Hindlimb muscle (tissue), 1 donor: ENCODE data around the gene METAP2. TPM values are rescaled to one million over a fixed set of nuclear protein-coding genes. Genes with fewer than 3 reads are reported as not detected.
"Not testable (repeated sequence)": the region's sequence is repeated elsewhere in the genome, so short reads cannot be mapped to it uniquely, and the experiment has no call there.

Experiments
- DNase-seq: peaks from one replicate; pipeline ENCODE4 v3.0.0-alpha.2; 2013
- polyA plus RNA-seq: library from polyadenylated mRNA; unstranded; fragments of 120-200 nt; gene quantifications from one replicate; pipeline ENCODE4 v1.2.1, GENCODE V29; 2013; ENCODE audit not compliant: insufficient read length

The METAP2 gene
- polyA plus RNA-seq, 1 donor = 101 TPM

DNA sequence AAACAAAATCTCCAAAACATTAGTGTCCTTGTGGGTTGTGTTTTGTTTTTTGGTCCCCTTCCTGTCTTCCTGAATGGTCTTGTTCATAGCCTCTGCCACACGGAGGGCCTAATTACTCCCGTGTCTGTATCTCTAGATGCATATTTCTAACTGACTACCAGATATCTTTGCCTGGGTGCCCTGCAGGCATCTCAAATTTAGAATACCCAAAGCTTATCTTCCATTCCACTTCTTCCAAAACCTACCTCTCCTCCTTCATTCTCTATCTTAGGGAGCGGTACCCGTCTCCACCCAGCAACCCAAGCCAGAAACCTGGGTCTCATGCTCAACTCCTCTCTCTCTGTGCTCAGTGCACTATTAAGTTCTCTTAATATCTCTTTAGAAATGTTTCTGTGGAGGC lies 10.9 kb upstream of the METAP2 start:
- DNase-seq = no peak

DNA sequence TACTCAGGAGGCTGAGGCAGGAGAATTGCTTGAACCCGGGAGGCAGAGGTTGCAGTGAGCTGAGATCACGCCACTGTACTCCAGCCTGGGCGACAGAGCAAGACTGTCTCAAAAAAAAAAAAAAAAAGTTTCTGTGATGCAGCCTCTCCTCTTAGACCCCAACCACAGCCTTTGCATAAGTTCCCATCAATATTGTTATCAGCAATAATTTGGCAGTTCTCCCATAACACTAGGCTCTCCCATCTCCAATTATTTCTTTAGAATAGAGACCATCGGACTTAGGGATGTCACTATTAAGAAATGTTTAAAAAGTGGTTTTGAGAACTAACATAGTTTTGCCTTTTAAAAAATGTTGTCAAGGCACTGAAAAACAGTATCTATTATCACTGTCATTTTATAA lies 10.2 kb upstream of the METAP2 start:
- DNase-seq = not testable (repeated sequence)

DNA sequence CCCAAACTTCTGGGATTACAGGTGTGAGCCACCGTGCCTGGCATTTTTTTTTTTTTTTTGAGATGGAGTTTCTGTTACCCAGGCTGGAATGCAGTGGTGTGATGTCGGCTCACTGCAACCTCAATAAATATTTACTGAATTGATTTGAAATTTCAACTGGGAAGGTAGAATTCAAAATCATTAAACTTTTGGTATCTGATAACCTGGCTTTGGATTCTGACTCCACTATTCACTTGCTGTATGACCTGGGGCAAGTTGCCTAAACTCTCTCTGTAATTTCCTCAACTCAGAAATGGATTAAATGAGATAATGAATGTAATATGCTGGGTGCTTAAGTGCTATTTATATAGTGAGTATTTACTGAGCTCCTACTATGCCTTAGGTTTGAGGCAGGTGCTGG lies 8.7 kb upstream of the METAP2 start:
- DNase-seq = no peak

GRCh38 chr12:95470300-95470699 lies 3.7 kb upstream of the METAP2 start:
- DNase-seq = no peak

- DNase-seq = peak; percentile 66
Observed at GRCh38 chr12:95473231-95473883, 595 bp upstream of the METAP2 start.

- no peak for DNase-seq
Observed at GRCh38 chr12:95474660-95474958, 657 bp downstream of the METAP2 start.

DNA sequence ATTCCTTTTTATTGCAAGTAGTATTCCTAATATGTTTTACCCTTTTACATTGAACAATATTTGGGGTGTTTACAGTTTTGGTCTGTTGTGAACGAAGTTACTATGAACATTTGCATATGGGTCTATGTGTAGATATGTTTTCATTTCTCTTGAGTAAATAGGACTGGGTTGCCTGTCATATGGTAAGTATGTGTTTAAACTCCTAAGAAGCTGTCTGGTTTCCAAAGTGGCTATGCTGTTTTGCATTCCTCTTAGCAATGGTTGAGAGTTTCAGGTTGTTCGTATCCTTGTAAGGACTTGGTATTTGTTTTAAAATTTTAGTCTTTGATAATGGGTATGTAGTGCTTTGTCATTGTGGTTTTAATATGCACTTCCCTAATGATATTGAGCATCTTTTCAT lies 6.3 kb downstream of the METAP2 start:
- no peak for DNase-seq

DNA sequence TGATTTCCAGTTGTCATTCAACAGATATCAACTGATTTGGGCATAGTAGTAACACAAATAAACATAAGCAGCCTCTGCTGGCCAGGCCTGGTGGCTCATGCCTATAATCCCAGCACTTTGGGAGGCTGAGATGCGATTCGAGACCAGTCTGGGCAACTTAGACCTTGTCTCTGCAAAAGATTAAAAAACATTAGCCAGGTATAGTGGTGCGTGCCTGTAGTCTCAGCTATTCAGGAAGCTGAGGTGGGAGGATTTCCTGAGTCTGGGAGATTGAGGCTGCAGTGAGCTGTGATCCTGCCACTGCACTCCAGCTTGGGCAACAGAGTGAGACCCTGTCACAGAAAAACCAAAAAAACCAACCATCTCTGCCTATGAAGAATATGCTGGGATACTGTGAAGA lies 7.1 kb downstream of the METAP2 start:
- no peak for DNase-seq

DNA sequence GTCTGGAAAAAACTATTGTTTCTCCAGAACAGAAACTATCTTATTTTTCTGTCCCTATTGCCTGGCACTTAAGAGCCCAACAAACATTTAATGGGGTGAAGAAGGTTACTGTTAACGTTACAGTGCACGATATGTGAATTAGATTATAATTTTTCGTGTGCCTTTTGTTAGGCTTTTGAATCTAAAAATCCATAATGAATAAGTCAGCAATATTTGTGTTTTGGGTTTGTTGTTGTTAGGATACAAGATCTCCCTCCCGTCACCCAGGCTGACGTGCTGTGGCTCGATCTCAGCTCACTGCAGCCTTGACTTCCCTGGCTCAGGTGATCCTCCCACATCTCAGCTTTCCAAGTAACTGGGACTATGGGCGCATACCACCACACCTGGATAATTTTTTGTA lies 7.9 kb downstream of the METAP2 start:
- no peak for DNase-seq

GRCh38 chr12:95482564-95482963 lies 8.6 kb downstream of the METAP2 start:
- DNase-seq = not testable (repeated sequence)

DNA sequence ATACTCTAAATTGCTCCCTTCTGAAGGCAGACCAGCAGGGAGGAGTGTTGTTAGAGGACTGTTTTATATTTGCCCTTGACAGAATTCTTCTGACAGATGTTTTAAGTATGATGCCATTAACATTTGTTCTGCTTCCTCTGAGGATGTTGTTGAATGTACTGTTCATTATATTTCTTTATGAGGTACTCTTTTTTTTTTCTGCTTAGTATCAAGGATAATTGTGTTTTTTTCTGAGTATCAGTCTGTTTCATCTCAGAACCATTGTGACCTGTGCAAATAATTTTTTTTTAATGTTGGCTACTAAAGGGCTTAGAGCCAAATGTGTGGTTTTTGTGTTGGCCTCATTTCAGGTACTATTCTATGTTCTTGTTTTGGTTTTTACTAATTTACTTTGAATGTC lies 10.6 kb downstream of the METAP2 start:
- no peak for DNase-seq

GRCh38 chr12:95487024-95487423 lies 13.1 kb downstream of the METAP2 start:
- no peak for DNase-seq

DNA sequence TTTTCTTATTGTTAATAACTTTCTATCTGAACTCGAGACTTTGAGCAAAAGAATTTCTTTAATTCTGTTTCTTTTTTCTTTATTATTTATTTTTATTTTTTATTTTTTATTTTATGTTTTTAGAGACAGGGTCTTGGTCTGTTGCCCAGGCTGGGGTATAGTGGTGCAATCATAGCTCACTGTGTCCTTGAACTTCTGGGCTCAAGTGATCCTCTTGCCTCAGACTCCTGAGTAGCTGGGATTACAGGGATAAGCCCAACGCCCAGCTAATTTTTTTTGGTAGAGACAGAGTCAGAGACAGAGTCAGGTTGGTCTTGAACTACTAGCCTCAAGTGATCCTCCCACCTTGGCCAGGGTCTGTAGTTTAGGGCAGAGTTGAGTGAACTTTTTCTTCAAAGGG lies 18.5 kb downstream of the METAP2 start:
- no peak for DNase-seq

- DNase-seq = no peak
Observed at GRCh38 chr12:95494888-95495287, 20.9 kb downstream of the METAP2 start.

DNA sequence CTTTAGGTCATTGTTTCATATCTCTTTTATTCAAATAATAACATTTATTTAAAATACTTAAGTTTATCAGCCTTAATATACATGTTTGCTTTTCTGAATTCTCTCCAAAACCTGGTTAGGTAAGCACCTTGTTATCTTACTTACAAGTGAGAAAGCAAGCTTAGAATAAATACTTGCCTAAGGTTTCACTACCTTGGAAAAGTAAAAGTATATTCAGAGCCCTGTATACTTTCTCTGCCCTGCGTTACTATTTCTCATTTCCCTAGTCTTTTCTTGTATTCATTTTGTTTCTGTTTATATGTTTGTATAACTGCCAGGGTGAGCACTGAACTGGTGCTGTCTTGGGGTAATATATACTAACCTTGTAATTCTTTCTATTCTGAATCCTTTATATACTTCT lies 21.5 kb downstream of the METAP2 start:
- DNase-seq = no peak

- DNase-seq = no peak
Observed at GRCh38 chr12:95497031-95497430, 23.1 kb downstream of the METAP2 start.

- no peak for DNase-seq
Observed at GRCh38 chr12:95498968-95499367, 25.0 kb downstream of the METAP2 start.

DNA sequence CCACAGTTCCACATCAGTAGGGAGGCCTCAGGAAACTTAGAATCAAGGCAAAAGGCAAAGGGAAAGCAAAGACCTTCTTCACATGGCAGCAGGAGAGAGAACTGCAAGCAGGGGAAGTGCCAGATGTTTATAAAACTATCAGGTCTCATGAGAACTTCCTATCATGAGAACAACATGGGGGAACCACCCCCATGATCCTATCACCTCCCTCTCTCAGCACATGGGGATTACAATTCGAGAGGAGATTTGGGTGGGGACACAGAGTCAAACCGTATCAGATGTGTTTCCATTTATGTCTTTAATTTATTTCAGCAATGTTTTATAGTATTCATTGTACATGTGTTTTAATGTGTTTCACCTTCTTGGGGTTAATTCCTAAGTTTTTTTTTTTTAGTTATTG lies 25.8 kb downstream of the METAP2 start:
- no peak for DNase-seq

DNA sequence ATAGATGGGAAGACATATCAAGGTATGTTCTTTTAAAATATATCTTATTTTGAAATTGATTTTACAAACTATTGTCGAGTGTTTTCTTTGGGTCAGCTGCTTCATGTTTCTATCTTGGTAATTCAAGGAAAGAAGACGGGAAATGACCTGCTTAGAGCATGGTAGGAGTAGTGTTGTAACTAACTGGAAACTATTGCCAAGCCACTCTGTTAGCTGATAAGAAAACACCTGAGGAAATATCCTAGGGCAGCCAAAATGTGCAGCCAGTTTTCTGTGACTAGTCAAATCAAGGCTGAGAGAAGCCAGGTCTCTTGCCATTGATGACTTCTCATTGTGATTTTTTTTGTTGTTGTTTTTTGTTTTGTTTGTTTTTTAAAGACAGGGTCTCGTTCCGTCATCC lies 30.2 kb downstream of the METAP2 start:
- DNase-seq = no peak

DNA sequence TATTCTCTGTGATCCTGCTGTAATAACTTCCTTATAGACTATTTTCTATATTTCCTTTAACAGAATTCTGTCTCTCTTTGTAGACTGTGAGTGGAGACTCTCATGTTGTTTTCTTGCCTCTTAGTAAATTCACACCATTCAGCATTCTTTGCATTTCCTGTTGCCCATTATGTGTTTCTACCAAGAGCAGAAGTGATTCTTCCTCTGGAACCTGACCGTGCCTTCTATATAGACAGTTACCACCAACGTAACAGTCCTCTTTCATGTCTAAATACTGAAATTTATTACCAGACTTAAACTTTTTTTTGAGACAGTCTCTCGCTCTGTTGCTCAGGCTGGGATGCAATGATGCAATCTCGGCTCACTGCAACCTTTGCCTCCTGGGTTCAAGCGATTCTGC lies 31.1 kb downstream of the METAP2 start:
- no peak for DNase-seq

DNA sequence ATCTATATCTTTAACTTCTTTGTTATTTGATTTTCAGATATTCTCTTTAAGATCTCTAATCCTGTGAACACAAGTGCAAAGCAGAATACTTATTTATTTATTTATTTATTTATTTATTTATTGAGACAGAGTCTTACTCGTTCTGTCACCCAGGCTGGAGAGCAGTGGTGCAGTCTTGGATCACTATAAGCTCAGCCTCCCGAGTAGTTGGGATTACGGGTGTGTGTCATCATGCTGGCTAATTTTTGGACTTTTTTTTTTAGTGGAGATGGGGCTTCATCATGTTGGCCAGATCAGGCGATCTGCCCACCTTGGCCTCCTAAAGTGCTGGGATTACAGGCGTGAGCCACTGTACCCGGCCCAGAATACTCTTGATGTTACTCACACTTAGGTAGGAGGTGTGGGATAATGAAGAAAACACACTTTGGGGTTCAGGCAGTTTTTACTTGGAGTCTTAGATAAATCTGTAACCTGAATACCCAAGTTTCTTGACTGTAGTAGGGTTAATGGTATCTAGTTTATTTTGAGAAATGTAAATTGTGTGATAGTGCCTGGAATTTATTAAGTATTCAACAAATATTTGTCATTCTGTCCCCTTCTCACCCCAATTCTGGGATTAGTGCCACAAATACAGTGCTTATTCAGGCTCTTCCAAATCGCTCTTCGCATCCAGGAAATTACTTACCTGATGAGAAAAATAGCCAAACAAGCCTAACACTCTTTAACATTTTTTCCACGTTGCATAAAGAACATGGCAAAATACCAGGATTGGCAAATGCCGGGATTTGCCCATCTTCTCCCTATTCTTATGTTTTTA lies 33.0 kb downstream of the METAP2 start:
- DNase-seq = no peak

DNA sequence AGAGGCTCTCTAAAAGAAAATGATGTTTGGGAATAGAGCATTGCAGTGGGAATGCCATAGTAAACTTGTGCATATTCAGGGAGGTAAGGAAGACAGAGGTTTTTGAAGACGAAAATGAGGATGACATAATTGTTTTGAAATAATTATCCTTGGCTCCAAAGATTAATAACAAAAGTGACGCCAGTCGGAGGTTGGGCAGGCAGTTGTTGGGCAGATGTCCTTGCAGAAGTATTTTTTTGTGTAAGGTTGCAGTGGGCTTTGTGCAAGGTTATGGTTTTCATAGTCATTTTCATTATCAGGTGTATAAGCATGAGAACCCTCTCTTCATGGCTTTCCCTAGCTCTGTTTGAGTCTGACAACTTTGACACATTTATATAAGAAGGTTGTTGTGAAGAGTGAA lies 35.3 kb downstream of the METAP2 start:
- DNase-seq = no peak

DNA sequence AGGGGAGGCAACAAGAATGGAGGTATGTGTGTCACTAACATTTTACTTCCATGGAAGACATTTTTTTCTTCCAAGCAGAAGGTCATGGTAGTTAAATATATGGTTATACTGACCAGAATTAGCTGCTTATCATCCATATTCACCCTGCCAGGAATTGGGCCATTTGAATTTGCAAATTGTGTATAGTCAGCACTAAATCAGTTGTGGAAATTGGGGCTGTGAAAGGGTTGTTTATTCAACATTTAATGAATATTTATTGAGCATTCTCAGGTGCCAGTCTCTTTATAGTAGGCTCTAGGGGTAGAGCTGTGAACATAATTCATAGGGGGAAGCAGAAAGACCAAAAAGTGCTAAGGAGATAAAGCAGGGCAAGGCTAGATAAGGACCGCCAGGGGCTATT lies 38.0 kb downstream of the METAP2 start:
- no peak for DNase-seq

- no peak for DNase-seq
Observed at GRCh38 chr12:95513599-95513998, 39.6 kb downstream of the METAP2 start.

GRCh38 chr12:95515197-95515596 lies 41.2 kb downstream of the METAP2 start:
- no peak for DNase-seq
